ENCODE measurements around the gene ETS1.

The ETS1 gene

GRCh38 chr11:128477811-128478210 is 109.5 kb downstream of the ETS1 start:
- DNase-seq: no peak

DNA sequence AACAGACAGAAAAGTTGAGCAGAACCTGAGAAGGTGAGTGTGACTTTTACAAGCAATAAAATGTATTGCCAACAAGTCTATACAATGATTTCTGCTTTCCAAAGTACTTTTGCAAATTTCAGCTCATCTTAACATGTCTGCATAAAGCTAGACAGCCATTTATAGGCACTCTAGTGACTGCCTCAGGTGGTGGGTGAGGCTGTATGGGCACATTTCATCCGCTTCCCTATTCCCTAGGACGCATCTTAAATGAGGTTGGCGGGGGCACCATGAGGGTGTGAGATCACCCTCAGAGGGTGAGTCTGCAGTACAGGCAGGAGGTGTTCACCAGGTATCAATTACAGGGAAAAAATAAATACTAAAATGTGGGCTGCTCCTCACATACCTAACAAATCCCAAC is 110.1 kb downstream of the ETS1 start:
- no peak for DNase-seq

GRCh38 chr11:128476729-128477128 is 110.6 kb downstream of the ETS1 start:
- peak; percentile 68 for DNase-seq

- DNase-seq: no peak
Observed at GRCh38 chr11:128476049-128476448, 111.3 kb downstream of the ETS1 start.

DNA sequence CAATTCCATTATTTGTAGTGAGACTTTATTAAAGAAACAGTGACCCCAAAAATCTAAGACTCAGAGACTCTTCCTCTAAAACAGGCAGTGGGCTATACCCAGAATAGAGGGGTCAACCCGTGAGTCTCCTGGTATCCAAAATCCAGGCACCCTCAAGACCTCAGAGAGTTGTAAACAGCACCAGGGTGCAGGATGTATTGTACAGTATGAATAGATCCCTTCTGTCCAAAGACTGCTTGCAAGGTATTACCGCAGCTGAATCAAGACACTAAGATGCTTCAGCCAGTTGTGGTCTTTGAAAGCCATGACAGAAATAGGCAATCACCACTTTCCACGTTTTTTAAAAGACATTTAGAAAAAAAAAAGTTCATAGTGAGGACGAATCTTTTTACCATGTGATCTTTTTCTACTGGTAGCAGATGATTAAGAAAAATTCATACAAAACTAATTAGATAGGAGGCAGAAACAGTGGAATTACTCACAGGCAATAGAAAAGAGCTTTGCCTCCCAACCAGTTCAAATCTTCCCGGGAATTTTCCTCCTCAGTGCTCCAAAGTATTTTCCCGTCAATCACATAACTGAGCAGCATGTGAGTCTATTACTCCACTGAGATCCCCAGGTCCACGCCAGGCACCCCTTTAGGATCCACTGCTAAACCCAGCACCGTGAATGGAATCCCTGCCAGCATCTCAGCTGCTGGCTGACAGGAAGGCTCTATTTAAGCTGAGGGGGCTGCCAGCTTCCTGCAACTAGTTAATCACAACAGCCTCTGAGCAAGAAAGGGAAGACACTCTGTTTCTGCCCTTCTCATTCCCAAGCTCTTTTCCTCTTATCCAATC is 113.1 kb downstream of the ETS1 start:
- no peak for DNase-seq

DNA sequence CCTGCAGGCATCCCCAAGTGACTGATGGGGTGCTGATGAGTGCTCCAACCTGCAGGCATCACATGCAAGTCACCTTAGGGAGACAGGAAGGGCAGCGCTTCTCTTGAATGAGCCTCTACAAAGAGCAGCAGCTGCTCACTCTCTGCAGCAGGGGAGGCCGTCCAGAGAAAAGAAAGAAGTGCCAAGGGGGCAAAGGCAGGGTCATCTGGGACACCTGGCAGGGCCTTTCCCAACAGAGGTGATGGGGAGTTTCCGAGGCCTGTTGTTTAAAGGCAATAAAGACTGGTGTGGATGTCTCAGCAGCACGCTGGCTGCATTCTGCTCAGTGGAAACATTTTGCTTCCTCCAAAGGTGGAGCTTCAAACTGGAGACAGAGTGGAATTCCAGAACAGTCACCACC is 113.7 kb downstream of the ETS1 start:
- no peak for DNase-seq

DNA sequence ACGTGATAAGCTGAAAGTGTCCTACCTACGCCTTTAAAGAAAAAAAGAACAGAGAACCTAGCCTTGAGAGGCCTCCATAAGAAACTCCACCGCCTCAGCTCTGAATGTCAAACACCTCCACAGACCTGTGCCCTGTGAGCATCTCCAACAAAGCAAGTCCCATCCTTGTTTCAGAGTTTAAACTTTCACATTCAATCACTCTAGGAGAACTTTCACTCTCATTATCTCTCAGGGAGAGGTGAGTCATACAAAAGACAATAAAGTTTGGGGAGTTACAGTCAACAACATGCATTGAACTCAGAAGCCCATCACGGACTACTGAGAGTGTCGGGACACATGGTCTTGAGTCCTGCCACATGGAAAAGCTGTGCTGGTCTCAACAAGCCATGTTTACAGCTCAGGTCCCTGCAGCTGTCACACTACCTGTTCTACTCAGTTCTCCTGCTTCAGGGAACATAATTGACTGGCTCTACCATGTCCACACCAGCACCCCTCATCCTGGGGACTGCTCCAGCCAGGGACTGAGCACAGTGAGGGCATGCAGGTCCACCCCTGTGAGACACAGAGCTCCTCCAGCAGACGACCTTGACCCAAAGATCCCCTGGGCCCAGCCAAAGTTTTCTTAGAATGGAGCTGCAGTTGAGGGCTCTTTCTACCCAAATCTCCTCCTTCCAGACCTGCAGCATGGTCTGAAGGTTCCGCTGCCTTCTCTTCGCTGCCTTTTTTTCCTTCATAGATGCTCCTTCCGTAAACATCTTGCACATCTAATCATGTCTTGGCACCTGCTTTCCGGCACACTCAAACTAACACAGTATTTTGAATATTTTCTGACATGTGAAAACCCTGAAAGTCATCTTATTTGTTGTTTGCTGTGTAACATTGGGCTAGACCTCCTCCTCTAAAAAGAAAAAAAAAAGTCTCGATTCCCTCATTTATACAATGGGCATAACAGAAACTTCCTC is 114.9 kb downstream of the ETS1 start:
- DNase-seq: peak; percentile 76

DNA sequence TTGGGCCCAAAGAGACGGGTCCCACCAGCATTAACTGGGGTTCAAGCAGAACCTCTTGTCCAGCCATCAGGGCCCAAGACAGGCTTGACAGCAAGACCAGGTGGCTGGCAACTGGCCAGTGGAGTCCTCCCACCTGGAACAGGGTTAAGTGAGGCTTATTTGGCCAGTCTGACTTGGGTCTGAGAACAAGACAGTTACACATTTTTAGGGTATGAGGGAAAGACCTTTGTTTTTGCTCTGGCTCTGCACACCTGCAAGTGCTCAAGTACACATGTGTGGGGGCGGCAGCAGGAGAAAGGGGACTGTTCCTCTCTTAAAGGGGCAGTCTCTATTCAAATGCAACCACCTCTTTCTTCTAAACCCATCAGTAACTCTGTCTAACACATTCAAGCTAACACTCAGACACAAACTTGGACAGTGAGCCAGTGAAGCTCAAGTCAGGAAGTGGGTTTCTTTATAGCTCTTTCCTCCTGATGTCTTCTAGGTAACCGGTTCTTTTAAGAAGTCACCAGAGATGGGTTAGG is 116.2 kb downstream of the ETS1 start:
- peak; percentile 44 for DNase-seq

GRCh38 chr11:128470081-128470480 is 117.3 kb downstream of the ETS1 start:
- DNase-seq: peak; percentile 60

- peak; percentile 29 for DNase-seq
Observed at GRCh38 chr11:128469220-128469619, 118.1 kb downstream of the ETS1 start.

DNA sequence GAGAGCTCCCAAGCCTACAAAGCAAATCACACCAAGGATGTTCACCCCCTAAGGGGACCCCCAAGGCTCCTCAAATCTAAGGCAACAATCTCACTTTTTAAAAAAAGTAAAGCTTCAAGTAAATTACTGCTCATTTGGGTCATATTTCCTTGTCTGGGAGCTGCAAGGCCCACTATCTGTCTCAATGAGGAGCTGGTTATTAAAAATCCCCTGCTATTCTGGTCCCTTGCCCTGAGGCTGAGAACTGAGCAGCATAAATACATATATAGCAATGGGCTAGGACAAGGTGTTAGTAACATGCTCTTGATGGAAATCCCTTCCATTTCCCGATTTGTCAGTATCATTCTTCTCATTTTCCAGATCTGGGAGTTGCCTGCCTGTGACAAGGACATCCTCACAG is 119.2 kb downstream of the ETS1 start:
- DNase-seq: no peak

DNA sequence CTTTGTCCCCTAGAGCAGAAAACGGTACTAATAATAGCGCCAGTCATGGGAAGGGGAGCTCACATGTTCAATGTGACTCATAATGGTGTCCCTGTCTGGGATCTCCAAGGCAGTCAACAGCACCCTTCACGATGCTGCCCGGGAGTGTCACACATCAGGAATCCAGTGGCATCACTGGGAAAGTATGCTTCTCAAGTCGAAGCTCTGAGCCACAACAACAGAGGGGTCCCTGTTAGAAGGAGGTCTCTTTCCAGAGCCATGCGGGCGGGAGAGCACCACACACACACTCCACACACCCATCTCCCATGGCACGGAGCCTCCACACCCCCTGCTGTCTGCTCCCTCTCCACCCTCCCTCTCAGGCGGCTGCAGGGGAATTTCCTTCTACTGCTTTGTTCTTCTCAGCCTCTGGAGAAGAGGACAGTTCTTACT is 119.7 kb downstream of the ETS1 start:
- DNase-seq: peak; percentile 28

- no peak for DNase-seq
Observed at GRCh38 chr11:128467041-128467440, 120.3 kb downstream of the ETS1 start.

DNA sequence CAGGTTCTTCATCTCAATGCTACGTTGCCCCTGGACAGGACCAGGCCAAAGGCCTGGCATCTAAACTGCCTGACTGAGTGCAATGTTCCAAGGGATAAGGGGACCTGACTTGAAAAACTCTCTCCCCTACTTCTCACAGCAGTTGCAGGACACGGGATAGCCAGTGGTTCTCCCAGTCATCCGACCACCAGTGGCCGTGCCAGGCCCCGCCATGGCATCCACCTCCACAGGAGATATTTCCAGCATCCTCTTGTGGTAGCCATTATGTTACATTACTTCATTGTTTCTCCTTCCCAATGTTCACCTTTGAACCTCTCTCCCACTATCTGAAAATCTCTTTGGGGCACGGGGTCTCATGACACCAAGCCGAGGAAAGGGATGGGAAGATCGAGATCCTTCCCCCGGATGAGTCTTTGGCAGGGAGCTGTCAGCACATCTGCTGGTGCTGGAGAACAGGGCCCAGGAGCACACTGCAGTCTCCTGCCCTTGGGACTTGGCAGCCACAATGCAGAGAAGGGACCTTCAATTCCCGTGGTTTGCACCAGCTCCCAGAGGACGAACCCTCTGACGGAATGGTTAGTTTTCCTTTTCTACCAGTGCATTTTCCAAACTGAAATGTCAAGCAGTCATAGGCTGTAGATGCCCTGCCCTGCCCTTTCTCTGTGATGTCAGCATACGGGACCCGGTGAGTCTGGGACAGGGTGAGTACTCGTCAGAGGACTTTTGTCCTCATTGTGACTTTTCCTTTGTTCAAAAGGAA is 121.2 kb downstream of the ETS1 start:
- DNase-seq: no peak

DNA sequence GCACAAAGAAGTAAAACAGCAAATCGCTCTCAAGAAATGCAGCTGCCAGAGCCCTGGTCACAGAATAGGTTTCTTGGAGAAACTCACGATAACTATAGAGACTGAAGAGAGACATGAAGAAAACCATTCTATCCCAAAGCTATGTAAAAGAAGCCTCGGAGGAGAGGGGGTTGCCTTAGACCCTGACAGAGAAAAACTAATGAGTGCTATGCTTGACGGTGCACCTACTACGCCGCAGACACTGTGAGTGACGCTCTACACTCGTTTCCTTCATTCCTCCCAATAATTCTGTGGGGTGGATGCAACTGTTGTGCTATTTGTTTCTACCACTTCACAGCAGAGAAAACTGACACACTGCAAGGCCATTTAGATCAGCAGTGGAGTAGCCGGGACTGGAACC is 121.8 kb downstream of the ETS1 start:
- DNase-seq: no peak

GRCh38 chr11:128464878-128465450 is 122.4 kb downstream of the ETS1 start:
- no peak for DNase-seq

DNA sequence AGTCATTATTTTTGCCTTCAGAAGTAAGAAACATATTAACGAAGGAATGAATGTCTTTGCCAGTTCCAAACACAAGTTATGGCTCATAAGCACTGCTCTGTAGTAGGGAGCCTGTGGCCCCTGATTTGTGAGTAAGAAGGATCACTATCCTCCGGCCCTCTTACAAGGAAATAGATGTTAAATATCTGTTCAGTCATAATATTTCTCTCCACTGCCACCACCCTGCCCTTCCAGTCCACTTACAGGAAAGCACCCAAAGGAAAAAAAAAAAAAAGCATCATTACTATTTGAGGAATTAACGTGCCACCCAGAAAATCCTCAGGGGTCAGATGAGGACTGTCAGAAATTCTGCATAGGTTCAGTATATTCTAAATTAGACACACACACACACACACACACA is 123.4 kb downstream of the ETS1 start:
- DNase-seq: no peak

DNA sequence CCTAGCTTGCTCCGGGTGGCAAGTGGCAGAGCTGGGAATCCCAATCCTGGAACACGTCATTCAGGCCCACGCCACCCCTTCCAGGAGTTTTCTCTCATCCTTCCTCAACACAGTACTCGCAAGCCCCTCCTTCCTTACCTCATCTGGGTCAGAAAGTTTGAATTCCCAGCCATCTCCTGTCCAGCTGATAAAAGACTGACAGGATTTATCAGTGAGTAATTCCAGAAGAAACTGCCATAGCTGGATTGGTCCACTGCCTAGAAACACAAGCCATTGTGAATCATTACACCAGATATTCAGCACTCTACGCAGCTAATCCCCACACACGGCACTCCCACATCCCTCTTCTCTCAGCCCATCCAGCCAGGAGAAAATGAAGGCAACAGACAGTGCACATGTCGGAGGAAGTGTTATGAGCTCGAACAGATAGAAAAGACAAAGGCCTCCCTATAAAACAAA is 124.0 kb downstream of the ETS1 start:
- no peak for DNase-seq

DNA sequence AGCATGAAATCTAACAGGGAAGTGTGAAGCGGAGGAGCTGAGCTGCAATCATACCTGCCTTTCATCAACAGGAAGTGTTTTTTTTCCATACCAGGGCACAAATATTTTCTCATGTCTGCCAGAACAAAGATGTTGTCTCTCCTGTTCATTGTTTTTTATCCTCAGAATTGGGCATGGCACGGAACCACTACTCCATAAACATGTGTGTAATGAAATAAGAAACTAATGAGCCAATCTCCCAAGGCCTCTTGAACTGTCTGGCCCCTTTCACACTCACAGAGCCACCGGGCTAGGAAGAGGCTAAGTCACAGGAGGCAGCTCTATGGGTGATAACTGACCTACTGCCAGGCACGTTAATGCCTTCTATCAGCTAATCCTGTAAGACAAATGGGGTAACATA is 124.4 kb downstream of the ETS1 start:
- no peak for DNase-seq

GRCh38 chr11:128462189-128462588 is 125.2 kb downstream of the ETS1 start:
- no peak for DNase-seq

DNA sequence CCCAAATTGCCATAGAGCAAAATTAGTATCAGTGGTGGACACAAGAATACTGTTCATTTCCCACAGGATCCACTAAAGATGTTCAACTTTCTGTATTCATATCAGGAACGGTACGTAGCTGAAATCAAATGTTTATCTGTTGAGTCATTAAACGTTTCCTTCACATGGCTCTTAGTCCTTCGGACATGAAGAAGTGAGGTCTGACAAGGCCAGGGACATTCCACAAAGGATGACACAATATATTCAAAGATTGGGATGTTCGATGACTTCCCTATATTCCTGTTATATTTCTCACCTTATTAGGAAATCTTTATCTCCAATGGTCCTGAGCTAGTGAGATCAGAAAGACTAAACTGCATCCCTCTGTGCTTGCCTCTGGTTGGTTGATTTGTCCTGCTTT is 129.0 kb downstream of the ETS1 start:
- DNase-seq: no peak

DNA sequence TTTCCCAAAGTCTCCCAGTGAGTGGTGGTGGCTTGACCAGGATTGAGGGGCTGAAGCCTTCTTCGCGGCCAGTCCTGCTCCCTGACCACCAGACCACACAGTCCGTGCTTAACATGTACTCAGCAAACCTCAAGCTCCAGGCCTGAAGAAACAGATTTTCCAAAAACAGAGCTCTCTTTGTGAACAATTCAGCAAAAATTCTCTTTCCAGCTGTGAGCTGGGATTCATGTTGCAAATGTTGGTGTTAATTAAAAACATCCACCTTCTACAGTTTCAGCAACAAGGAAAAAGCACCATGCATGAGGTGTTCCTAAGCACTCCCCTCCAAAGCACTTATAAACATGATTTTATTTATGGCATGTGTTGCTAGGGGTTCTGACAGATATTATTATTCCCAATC is 129.5 kb downstream of the ETS1 start:
- DNase-seq: no peak

Data from stimulated activated naive CD4-positive, alpha-beta T cell treated with Interleukin-2 at 50 U/mL for 16 hours (primary cell).